HG03575 (cell line): ENCODE results near the gene EIF4B.
"Not testable (repeated sequence)": the region's sequence is repeated elsewhere in the genome, so short reads cannot be mapped to it uniquely, and the experiment has no call there.

ENCODE experiments used
- ATAC-seq: cut with Tn5 transposase; IDR thresholded peaks from one replicate; pipeline ENCODE4 v1.9.1; 2021; ENCODE audit not compliant: unreplicated experiment, insufficient number of reproducible peaks, low FRiP score; ENCODE audit errors: extremely low read depth

The EIF4B gene

DNA sequence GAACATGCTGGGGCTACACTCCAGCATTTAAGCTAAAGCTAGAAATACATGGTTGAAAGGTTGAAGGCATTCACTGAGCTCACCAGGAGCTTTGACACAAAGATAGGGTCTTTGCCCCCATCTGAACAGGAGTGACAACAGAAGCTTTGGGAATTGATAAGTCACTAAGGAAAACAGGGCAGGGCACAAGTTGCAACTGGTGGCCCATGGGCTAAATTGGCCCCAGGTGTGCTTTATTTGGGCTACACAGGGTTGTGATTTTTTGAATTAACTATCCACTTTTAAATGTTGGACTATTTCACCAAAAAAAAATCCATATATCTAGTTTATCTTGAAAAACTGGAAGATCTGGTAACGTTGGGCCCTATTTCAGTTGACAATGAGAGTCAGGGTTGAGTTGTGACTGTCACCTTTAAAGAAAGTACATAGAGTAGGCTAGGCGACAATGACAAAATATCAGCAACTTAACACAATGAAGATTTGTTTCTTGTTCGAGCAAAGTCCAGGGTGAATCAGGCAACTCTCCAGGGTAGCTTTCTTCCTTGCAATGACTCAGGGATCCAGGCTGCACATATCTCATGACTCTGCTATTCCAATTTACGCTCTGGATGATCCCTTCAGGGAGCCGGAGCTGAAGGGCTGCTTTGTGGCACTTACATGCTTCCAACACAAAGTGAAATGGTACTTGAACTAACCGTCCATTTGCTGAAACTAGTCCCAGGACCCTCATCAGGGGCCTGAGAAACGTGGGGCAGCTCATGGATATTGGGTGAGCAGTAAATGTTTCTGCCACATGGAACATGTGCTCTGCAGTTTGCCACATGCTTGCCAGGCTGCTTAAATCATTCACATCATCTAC lies 13.3 kb upstream of the EIF4B start:
- ATAC-seq, result no peak

DNA sequence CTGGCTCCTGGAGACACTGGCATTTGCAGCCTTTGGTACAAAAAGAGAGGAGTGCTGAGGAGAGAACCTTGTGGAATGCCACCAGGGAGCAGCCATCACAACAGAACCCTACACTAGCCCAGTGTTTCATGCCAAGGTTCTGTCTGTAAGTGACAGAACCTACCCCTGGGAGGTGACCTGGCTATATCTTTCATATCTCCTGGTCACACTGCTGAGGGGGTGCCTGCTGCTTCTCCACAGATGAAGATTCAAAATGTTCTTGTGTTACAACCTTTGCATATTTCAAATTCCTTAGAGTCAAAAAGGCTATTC lies 12.7 kb upstream of the EIF4B start:
- no peak for ATAC-seq

DNA sequence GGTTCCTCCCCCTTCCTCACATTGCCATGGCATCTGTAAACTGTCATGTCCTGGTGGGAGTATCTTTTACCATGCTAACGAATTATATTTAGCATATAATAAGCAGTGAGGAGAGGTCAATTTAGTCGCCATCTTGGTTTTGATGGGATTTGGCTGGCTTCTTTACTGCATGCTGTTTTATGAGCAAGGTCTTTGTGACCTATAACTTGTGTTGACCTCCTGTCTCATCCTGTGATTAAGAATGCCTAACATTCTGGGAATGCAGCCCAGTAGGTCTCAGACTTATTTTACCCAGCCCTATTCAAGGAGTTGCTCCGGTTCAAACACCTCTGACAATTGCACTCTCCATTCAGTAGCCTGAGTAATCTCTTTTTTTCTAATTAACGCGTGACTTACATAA lies 2.1 kb upstream of the EIF4B start:
- no peak for ATAC-seq

DNA sequence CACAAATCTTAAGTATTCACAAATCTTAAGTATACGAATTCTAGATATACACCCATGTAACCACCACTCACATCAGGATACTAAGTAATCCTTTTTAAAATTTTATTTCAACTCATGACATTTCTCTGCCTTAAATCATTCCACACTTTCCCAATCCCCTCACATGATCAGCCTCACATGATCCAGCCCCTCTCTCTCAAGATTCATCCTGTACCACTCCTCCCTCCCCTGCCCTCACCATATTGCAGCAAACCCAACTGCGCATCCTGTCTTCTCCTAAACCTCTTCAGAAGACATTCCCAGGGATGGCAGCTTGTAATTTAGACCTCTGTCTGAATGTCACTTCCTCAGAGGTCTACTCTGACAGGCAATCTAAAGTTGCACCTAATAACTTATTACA lies 1.7 kb upstream of the EIF4B start:
- ATAC-seq, result no peak

DNA sequence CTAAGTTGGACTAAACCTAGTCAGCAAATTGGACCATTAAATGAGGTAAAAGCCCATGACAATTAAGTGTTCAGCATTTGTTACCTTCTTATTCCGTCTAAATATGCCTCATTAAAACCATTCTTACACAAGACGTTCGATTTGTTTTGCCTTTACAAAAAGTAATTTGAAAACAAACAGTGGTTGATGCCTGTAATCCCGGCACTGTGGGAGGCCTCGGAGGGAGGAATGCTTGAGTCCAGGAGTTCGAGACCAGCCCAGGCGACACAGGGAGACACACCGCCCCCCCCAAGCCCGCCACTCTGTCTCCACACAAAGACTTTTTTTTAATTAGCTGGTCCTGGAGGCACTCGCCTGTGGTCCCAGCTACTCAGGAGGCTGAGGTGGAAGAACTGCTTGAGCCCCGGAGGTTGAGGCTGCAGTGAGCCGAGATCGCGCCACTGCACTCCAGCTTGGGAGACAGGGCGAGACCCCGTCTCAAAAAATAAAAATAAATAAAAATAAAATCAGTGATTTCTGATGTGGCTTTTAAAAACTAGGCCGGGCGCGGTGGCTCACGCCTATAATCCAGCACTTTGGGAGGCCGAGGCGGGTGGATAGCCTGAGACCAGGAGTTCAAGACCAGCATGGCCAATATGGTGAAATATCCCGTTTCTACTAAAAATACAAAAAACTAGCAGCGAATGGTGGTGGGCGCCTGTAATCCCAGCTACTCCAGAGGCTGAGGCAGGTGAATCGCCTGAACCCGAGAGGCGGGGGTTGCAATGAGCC lies 856 bp upstream of the EIF4B start:
- ATAC-seq, result no peak

DNA sequence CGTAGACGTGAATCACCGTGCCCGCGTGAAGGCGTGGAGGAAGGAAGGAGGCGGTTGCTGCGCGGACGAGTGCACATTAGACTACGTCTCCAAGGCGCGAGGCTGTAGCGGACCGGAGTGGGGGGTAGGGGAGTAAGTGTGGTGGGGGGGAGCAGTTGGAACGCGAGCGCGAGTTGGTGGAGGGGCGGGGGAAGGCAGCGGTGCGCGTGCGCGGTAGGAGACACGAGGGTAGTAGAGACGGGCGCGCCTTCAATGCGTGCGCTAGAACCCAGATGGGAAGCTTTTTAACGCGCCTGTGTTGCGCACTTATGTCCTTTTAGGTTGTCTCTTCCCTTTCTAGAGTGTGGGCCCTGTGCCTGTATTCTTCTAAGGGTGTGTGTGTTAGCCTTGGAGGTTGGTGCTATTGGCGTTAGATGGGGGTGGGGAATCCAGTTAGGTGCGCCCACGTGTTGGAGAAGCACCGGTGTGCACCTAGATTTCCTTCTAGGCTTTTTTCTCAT lies 604 bp downstream of the EIF4B start:
- ATAC-seq, result no peak

DNA sequence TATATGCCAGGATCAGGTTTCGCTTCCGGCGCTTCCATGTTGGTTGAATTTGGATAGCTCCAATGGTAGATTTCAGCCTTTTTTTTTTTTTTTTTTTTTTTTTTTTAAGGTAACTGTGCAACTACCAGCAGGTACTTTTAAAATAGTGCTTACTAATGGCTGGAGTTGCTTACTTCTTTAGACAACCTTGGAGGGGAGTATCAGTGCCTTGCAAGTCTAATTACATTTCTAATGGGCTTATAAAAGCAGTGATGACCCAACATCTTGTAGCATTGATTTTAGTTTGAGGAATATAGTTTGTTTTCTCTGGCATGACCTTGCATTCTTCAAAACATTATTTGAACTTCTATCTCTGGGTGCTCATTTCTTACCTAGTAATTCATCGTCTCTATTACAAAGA lies 1.1 kb downstream of the EIF4B start:
- ATAC-seq, result no peak

DNA sequence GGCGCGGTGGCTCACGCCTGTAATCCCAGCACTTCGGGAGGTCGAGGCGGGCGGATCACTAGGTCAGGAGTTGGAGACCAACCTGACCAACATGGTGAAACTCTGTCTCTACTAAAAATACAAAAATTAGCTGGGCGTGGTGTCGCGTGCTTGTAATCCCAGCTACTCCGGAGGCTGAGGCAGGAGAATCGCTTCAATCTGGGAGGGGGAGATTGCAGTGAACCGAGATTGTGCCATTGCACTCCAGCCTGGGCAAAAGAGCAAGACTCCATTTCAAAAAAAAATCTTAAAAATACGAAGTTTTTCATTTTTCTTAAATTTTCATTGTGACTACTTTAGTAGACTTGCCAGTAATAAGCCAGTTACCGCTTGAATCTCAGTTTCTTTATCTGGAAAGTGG lies 2.5 kb downstream of the EIF4B start:
- not testable (repeated sequence) for ATAC-seq

DNA sequence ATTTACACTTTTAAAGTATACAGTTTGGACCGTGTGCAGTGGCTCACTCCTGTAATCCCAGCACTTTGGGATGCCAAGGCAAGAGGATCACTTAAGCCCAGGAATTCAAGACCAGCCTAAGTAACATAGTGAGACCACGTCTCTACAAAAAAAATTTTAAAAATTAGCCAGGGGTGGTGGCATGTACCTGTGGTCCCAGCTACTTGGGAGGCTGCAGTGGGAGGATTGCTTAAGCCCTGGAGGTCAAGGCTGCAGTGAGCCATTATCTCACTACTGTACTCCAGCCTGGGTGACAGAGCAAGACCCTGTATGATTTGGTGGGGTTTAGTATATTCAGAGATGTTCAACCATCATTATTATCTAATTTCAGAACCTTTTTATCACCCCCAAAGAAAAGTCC lies 4.7 kb downstream of the EIF4B start:
- ATAC-seq, result no peak

DNA sequence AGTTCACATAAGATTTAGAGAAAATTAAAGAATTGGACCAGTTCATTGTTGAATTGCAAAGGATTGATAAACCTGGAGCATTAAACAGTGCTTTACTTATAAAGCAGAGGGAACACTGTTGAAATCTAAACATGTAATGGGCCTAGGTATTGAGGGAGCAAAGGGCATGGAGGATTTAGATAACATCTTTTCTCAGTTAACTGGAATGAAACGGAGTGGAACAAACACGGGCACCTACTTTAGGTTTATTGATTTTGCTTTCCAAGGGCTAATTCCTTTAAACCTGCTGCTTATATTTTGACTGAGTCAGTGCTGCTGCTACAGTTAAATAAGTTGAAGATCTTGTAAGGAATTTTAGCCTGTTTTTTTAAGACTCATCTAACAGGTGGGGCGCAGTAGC lies 5.6 kb downstream of the EIF4B start:
- ATAC-seq, result no peak

DNA sequence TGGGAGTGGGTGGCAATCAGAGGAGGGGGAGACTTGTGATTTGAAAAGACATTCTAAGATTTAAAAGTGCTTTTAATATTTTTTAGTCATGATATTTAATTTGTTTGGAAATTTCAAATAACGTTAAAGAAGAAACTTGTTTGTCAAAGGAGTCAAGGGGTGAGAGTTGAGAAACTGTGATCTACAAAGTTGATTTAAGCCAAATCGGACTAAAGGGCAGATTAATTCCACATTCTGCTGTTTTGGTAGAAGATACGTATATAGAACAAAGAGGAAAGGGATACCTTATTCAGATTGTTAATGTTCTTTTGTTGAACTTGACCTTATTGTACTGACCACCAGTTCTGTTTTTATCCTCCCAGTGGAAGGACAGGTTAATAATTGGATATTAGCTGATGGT lies 6.7 kb downstream of the EIF4B start:
- no peak for ATAC-seq

DNA sequence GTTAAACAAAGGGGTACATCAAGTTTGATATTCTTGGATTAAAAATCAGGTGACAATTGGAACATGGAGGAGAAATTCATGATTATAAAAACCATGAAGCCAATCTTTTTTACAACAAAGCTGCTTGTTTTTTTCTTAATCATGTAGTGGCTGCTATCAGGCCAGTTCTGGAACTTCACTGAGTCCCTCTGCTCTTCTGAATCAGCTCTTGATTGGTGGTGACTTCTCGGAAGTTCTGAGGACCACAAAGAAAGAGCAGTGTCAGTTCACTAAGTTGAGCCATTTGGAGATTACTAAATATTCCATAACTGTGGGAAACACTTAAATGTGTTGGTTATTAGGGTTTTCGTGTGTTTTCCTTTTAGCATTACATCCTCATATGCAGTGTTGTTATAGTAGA lies 8.5 kb downstream of the EIF4B start:
- no peak for ATAC-seq

DNA sequence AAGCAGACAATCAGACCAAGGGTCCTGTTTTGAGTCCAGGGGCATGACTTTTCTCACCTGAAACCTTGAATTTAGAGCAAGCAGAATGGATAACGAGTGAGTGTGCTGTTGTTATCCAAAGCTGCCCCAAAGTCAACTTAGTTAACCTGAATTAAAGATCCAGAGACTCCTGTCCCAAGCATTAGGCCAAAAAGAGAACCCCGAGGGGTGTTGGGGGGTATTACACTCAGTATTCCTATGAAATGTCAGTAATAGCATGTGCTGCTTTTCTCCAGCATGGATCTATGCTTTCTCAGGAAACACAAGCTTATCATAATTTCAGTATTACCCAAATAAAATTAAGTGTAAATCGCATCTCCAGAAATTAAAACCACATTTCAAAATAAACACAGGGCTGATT lies 19.0 kb downstream of the EIF4B start:
- ATAC-seq, result no peak

DNA sequence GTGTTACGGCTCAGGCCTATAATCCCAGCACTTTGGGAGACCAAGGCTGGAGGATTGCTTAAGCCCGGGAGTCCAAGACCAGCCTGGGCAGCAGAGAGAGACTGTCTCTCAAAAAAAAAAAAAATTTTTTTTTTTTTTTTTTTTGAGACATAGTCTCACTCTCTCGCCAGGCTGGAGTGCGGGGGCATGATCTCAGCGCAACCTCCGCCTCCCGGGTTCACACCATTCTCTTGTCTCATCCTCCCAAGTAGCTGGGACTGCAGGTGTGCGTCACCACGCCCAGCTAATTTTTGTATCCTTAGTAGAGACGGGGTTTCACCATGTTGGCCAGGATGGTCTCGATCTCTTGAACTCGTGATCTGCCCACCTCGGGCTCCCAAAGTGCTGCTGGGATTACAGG lies 20.8 kb downstream of the EIF4B start:
- not testable (repeated sequence) for ATAC-seq

DNA sequence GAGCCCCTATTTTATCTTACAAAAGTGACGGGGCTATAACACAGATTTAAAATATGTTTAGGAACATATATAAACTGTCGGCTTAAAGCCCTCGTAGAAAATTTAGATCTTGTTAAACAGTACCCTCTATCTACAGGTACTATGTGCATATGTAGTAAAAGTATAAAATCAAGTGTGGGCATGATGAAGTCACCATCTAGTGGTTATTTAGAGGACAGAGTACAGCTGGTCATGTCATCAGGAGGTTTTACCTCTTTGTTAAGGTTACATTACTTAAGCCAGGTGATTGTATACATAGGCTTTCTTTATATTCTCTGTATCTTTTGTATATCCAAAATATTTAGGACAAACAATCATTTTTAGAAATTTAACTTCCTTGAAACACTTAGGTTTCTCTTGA lies 25.4 kb downstream of the EIF4B start:
- no peak for ATAC-seq

DNA sequence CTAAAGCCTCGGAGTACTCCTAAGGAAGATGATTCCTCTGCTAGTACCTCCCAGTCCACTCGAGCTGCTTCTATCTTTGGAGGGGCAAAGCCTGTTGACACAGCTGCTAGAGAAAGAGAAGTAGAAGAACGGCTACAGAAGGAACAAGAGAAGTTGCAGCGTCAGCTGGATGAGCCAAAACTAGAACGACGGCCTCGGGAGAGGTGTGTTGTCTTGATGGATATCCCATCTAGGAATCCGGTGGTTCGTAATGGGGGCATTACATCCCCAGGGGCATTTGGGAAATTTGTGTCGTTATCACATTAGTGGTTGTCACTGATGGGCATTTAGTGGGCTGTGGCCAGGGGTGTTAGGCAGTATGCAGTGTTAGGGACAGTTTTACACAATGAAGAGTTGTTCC lies 27.6 kb downstream of the EIF4B start:
- not testable (repeated sequence) for ATAC-seq

DNA sequence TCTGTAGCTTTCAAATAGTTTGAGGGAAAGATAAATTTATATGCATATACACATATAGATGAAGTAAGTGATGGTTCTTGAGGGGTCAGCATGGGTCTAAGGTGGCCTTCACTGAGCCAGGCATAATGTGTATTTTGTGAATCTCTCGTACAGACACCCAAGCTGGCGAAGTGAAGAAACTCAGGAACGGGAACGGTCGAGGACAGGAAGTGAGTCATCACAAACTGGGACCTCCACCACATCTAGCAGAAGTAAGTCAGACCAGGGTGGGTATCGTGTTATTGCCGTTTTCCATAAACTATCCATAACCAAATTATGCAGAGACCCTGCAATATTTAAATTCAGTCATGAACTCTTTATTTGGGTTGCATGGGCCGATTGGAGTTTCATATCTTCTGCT lies 28.2 kb downstream of the EIF4B start:
- no peak for ATAC-seq

DNA sequence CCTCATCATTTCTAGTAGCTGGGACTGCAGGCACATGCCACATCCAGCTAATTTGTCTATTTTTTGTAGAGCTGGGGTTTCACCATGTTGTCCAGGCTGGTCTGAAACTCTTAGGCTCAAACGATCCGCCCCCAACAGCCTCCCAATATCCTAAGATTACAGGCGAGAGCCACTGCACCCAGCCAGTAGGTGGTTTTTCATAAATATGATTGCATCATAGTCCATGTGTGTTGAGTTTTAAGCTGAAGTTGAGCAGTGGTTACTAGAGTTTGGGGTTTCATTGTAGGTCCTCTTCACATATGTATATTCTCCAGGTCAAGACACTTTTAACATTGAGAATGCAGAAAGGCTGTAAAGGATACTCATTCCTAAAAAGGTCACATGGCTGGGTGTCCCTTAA lies 30.5 kb downstream of the EIF4B start:
- no peak for ATAC-seq

DNA sequence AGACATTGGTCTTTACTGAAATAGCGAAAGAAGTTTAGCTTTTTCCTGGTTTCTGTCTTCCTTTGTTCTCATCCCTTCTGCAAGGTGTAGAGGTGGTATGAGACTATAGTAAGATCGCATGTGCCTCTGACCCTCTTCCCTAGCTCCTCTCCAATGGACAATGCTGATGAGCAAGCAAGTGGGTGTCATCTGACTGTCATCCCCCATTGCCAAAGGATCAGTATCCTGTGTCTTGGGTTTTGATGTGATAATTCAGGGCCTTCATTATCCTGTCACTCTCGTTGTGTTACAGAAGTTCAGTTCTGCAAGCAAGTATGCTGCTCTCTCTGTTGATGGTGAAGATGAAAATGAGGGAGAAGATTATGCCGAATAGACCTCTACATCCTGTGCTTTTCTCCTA lies 33.6 kb downstream of the EIF4B start:
- no peak for ATAC-seq

DNA sequence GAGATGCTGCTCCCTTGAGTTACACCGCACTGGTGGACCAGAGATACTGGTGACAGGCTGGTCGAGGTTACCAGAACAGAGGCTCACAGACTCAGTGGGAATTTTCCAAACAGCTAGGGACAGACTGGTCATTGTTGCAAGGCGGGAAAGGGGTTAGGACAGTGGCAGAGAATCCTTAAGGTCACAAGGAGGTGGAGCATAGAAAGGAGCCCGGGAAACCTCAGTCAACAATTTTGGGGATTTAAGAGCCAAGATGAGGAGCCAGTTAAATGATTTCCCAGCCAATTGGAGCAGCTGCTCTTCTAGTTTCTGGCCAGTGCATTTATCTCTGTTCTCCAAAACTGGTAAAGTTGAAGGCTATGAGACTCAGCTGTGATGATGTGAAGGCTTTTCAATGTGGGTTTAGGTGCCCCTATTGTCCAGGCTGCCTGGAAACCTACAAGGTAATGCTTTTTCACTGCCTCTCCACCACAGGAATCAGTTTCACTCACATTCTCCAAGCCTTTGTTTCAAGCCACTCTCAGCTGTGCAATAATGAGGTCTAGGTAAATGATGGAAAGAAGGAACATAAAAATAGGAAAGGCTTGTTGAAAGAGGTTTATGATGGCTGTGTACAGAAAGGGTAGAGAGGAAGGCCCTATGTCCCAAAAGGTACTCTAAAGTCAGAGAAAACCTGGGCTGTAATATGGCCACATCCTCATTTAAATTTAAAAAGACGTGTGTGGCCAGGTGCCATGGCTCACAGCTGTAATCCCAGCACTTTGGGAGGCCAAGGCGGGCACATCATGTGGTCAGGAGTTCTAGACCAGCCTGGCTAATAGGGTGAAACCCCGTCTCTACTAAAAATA lies 36.6 kb downstream of the EIF4B start:
- ATAC-seq, result no peak
